Glutamatergic neuron (in vitro differentiated cells): ENCODE data around the gene CSGALNACT2. TPM values are rescaled to one million over a fixed set of nuclear protein-coding genes. Genes with fewer than 3 reads are reported as not detected.

Source experiments
- DNase-seq: peaks from one replicate; pipeline ENCODE4 v3.0.0; 2022
- H3K27ac Mint-ChIP-seq: one replicate; pipeline ENCODE4 v1.8.0; 2020; ENCODE audit warnings: mild to moderate bottlenecking, mixed read lengths, inconsistent platforms; ENCODE audit not compliant: unreplicated experiment
- H3K27me3 Mint-ChIP-seq: one replicate; pipeline ENCODE4 v1.8.0; 2020; ENCODE audit warnings: mild to moderate bottlenecking, moderate library complexity, mixed read lengths, inconsistent platforms; ENCODE audit not compliant: unreplicated experiment
- H3K36me3 Mint-ChIP-seq: one replicate; pipeline ENCODE4 v1.8.0; 2020; ENCODE audit warnings: mild to moderate bottlenecking, mixed read lengths, inconsistent platforms; ENCODE audit not compliant: unreplicated experiment
- H3K4me1 Mint-ChIP-seq: one replicate; pipeline ENCODE4 v1.8.0; 2020; ENCODE audit warnings: mild to moderate bottlenecking, low read depth, mixed read lengths, inconsistent platforms; ENCODE audit not compliant: unreplicated experiment
- H3K4me3 Mint-ChIP-seq: one replicate; pipeline ENCODE4 v1.8.0; 2020; ENCODE audit warnings: mild to moderate bottlenecking, mixed read lengths, inconsistent platforms; ENCODE audit not compliant: unreplicated experiment
- H3K9me3 Mint-ChIP-seq: one replicate; pipeline ENCODE4 v1.8.0; 2020; ENCODE audit warnings: mild to moderate bottlenecking, moderate library complexity, mixed read lengths, inconsistent platforms; ENCODE audit not compliant: unreplicated experiment
- total RNA-seq: library from RNA; stranded (reverse); fragmentation: NEBNext Ultra II Directional; extraction: Animal tissue kit (Norgen Biotek cat#: 25700); gene quantifications from one replicate; pipeline ENCODE4 v1.2.1, GENCODE V29; 2021; ENCODE audit not compliant: unreplicated experiment
- TF ChIP-seq, protein P1 (sequence below): fragments of 200-600 bp; sonication (generic); IDR thresholded peaks from one replicate; pipeline ENCODE4 v1.5.0; 2021; ENCODE audit not compliant: partially characterized antibody, unreplicated experiment

Gene CSGALNACT2
- total RNA-seq, 1 donor from 2014 or later: 28.3 TPM

GRCh38 chr10:43209651-43210141 lies 71.5 kb downstream of the CSGALNACT2 start:
- TF ChIP-seq, protein P1, sequence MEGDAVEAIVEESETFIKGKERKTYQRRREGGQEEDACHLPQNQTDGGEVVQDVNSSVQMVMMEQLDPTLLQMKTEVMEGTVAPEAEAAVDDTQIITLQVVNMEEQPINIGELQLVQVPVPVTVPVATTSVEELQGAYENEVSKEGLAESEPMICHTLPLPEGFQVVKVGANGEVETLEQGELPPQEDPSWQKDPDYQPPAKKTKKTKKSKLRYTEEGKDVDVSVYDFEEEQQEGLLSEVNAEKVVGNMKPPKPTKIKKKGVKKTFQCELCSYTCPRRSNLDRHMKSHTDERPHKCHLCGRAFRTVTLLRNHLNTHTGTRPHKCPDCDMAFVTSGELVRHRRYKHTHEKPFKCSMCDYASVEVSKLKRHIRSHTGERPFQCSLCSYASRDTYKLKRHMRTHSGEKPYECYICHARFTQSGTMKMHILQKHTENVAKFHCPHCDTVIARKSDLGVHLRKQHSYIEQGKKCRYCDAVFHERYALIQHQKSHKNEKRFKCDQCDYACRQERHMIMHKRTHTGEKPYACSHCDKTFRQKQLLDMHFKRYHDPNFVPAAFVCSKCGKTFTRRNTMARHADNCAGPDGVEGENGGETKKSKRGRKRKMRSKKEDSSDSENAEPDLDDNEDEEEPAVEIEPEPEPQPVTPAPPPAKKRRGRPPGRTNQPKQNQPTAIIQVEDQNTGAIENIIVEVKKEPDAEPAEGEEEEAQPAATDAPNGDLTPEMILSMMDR: no peak
- Mint-ChIP-seq H3K27ac (no peak overlapping the region), H3K4me1 (peaks cover 3% of the 10 kb centered on the region), H3K36me3 (no peaks in the 10 kb centered on the region), H3K9me3 (peaks cover 9% of the 10 kb centered on the region), H3K27me3 (peaks cover 11% of the 10 kb centered on the region), H3K4me3 (no peak overlapping the region)
- DNase-seq: peak; percentile 5

- Mint-ChIP-seq H3K9me3 (peaks cover 11% of the 10 kb centered on the region), H3K27ac (no peak overlapping the region), H3K4me3 (no peak overlapping the region), H3K27me3 (peaks cover 11% of the 10 kb centered on the region), H3K36me3 (no peaks in the 10 kb centered on the region), H3K4me1 (peaks cover 4% of the 10 kb centered on the region)
- TF ChIP-seq, protein P1: no peak
- DNase-seq: peak; percentile 12
These were observed 72.3 kb downstream of the CSGALNACT2 start for GRCh38 chr10:43210556-43210955.

DNA sequence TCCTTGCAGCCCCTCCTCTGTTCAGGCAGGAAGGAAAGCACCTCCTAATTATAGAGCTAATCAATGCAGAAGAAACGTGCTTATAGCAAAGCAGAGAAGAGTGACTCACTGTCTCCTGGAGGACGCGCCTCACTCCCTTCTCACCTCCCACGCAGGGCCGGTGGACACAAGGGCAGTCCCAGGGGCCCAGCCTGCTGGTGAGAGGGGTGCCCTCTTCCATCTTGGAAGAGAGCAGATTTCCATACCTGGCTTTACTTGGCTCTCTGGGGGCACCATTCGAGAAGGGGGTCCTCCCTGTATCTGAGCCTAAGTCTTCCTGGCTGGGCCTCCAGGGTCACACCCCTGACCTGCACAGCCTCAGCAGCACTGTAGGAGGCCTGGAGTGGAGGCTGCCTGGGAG lies 72.8 kb downstream of the CSGALNACT2 start:
- H3K36me3 Mint-ChIP-seq: no peaks in the 10 kb centered on the region
- peaks cover 11% of the 10 kb centered on the region for H3K27me3 Mint-ChIP-seq
- no peak overlapping the region for H3K4me3 Mint-ChIP-seq
- peak; percentile 10 for DNase-seq
- H3K4me1 Mint-ChIP-seq: peaks cover 5% of the 10 kb centered on the region
- no peak overlapping the region for H3K27ac Mint-ChIP-seq
- peaks cover 12% of the 10 kb centered on the region for H3K9me3 Mint-ChIP-seq
- TF ChIP-seq, protein P1: no peak

DNA sequence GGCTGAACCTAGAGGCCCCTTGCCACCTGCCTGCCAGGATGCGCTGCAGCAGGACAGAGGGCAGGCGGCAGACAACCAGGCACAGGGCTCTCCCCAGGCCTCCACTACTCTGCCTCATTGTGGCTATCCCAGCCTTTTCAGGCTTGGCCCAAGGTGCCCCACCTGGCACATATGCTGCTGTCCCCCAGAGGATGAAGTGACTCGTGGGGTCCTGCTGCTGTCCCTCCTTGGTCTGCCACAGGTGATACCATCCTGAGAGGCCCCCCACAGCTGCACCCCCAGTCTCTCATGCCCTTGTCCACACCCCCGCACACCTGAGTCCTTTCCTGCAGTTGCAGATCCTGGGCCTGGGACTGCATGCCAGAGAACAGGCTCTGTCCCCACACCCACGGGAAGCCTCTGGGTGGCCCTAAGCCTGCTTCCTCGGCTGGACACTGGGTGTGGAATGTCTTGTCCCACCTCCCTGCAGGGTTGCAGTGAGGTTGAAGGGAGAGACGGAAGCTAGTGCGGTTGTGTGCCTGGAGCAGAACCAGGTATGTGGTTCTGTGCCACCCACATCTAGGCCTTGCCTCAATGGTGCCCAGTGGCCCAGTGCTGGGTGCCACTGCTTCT lies 73.3 kb downstream of the CSGALNACT2 start:
- Mint-ChIP-seq H3K27me3 (peaks cover 11% of the 10 kb centered on the region), H3K27ac (no peak overlapping the region), H3K36me3 (no peaks in the 10 kb centered on the region), H3K9me3 (peaks cover 12% of the 10 kb centered on the region), H3K4me1 (peaks cover 5% of the 10 kb centered on the region), H3K4me3 (no peak overlapping the region)
- TF ChIP-seq, protein P1: no peak
- DNase-seq: peak; percentile 4

GRCh38 chr10:43212043-43212721 lies 73.9 kb downstream of the CSGALNACT2 start:
- TF ChIP-seq, protein P1: no peak
- Mint-ChIP-seq H3K27me3 (peaks cover 14% of the 10 kb centered on the region), H3K4me3 (no peak overlapping the region), H3K4me1 (peaks cover 5% of the 10 kb centered on the region), H3K36me3 (no peaks in the 10 kb centered on the region), H3K9me3 (peaks cover 12% of the 10 kb centered on the region), H3K27ac (no peak overlapping the region)
- DNase-seq: peak; percentile 10
